MM.1S (cell line): ENCODE data around the gene LUC7L.

Source experiments
- CTCF ChIP-seq: fragments of 300-600 bp; sonication (generic); IDR thresholded peaks from 2 replicates; pipeline ENCODE4 v1.5.1; 2016; ENCODE audit warnings: antibody characterized with exemption, low read length, mixed read lengths
- EZH2 ChIP-seq: fragments of 300-600 bp; sonication (generic); optimal IDR thresholded peaks from 2 replicates; pipeline ENCODE3; 2017; ENCODE audit warnings: low read depth, mild to moderate bottlenecking, antibody characterized with exemption, low read length, mixed read lengths

GRCh38 chr16:165539-166374 lies 63.5 kb downstream of the LUC7L start, which contains the start of gene HBM:
- no peak for TF ChIP-seq CTCF
- TF ChIP-seq EZH2, result no peak
